Stomach (tissue), 4 donors: ENCODE measurements around the gene ADGRD2.

ENCODE experiments used
- EP300 ChIP-seq: sonication (generic); formaldehyde crosslinking; IDR thresholded peaks from one replicate; pipeline ENCODE4 v1.6.1; 2017; ENCODE audit warnings: antibody characterized with exemption
- POLR2A ChIP-seq, 4 donors: fragments of 450-650 bp; IDR thresholded peaks; one replicate each; pipeline ENCODE4 v1.6.1; 2016; ENCODE audit warnings: antibody characterized with exemption in 4 of 4, control low read depth in 2 of 4, mild to moderate bottlenecking in 1 of 4, moderate library complexity in 1 of 4
- POLR2AphosphoS5 ChIP-seq, 3 donors: sonication (generic); formaldehyde crosslinking; IDR thresholded peaks; one replicate each; pipeline ENCODE4 v1.6.1; 2016; ENCODE audit warnings: antibody characterized with exemption in 3 of 3
- TF ChIP-seq, protein P1 (sequence below), 7 experiments: fragments of 450-650 bp in 4 of 7; fragments of 200-600 bp in 3 of 7; sonication (generic) in 3 of 7; IDR thresholded peaks; one replicate each; pipeline ENCODE4 v1.5.1; 2016 to 2019; ENCODE audit warnings: antibody characterized with exemption in 7 of 7, control low read depth in 2 of 7, mild to moderate bottlenecking in 1 of 7

- TF ChIP-seq, protein P1, sequence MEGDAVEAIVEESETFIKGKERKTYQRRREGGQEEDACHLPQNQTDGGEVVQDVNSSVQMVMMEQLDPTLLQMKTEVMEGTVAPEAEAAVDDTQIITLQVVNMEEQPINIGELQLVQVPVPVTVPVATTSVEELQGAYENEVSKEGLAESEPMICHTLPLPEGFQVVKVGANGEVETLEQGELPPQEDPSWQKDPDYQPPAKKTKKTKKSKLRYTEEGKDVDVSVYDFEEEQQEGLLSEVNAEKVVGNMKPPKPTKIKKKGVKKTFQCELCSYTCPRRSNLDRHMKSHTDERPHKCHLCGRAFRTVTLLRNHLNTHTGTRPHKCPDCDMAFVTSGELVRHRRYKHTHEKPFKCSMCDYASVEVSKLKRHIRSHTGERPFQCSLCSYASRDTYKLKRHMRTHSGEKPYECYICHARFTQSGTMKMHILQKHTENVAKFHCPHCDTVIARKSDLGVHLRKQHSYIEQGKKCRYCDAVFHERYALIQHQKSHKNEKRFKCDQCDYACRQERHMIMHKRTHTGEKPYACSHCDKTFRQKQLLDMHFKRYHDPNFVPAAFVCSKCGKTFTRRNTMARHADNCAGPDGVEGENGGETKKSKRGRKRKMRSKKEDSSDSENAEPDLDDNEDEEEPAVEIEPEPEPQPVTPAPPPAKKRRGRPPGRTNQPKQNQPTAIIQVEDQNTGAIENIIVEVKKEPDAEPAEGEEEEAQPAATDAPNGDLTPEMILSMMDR (IDR thresholded peaks at IDR 0.05) = no peak
- TF ChIP-seq POLR2AphosphoS5 (IDR thresholded peaks at IDR 0.05) = no peak
- TF ChIP-seq POLR2A (IDR thresholded peaks at IDR 0.05) = no peak
- TF ChIP-seq EP300 = no peak
Observed at GRCh38 chr9:124478354-124478753, 28.1 kb downstream of the ADGRD2 start.
